NCI-H187 treated with DMSO at 0.1 percent for 48 hours (cell line): ENCODE measurements around the gene SSBP3.

Source experiments
- DNase-seq: peaks from one replicate; lab custom pipeline; 2025; lab: John Stamatoyannopoulos, UW

SSBP3 gene

GRCh38 chr1:54283635-54284385 lies 122.4 kb downstream of the SSBP3 start:
- no peak for DNase-seq

- no peak for DNase-seq
These were observed 123.9 kb downstream of the SSBP3 start for GRCh38 chr1:54282101-54282847.

GRCh38 chr1:54280651-54281050 lies 125.5 kb downstream of the SSBP3 start:
- DNase-seq: no peak

GRCh38 chr1:54279457-54279856 lies 126.7 kb downstream of the SSBP3 start:
- DNase-seq: no peak

- DNase-seq: no peak
These were observed 127.2 kb downstream of the SSBP3 start for GRCh38 chr1:54278941-54279422.

GRCh38 chr1:54277451-54278341 lies 128.5 kb downstream of the SSBP3 start:
- DNase-seq: no peak

GRCh38 chr1:54276617-54277450 lies 129.4 kb downstream of the SSBP3 start:
- DNase-seq: no peak

- DNase-seq: no peak
These were observed 130.8 kb downstream of the SSBP3 start for GRCh38 chr1:54275349-54275748.

- DNase-seq: no peak
These were observed 131.3 kb downstream of the SSBP3 start for GRCh38 chr1:54274881-54275280.

- no peak for DNase-seq
These were observed 131.7 kb downstream of the SSBP3 start for GRCh38 chr1:54274448-54274847.

GRCh38 chr1:54273795-54274163 lies 132.4 kb downstream of the SSBP3 start:
- DNase-seq: no peak

- DNase-seq: peak; percentile 62
These were observed 133.0 kb downstream of the SSBP3 start for GRCh38 chr1:54273092-54273794.

- DNase-seq: no peak
These were observed 133.5 kb downstream of the SSBP3 start for GRCh38 chr1:54272772-54273091.

GRCh38 chr1:54272134-54272533 lies 134.1 kb downstream of the SSBP3 start:
- no peak for DNase-seq

GRCh38 chr1:54271341-54271740 lies 134.9 kb downstream of the SSBP3 start:
- DNase-seq: no peak

- DNase-seq: no peak
These were observed 135.7 kb downstream of the SSBP3 start for GRCh38 chr1:54270543-54270942.

GRCh38 chr1:54268762-54269297 lies 137.4 kb downstream of the SSBP3 start:
- DNase-seq: no peak

GRCh38 chr1:54267815-54268761 lies 138.1 kb downstream of the SSBP3 start:
- no peak for DNase-seq

GRCh38 chr1:54266908-54267307 lies 139.3 kb downstream of the SSBP3 start:
- DNase-seq: no peak

GRCh38 chr1:54266195-54266594 lies 140.0 kb downstream of the SSBP3 start:
- no peak for DNase-seq
